T-helper 9 cell (primary cell): Measurements from ENCODE around the gene NEXMIF.
"Not testable (repeated sequence)": the region's sequence is repeated elsewhere in the genome, so short reads cannot be mapped to it uniquely, and the experiment has no call there.

Source experiments
- DNase-seq: peaks from one replicate; pipeline ENCODE4 v3.0.0-alpha.2; 2020
- total RNA-seq, 2 donors: gene quantifications; one replicate each; lab custom pipeline; 2026; lab: John Stamatoyannopoulos, UW

Gene NEXMIF
- 0.48 to 3.3 reads per million in 2 donors for total RNA-seq

GRCh38 chrX:74925225-74926088, at the start of gene NEXMIF:
Gene NEXMIF, minus strand, starts transcription at chrX:74925452.
- no peak for DNase-seq

- DNase-seq: not testable (repeated sequence)
These were observed 36.7 kb upstream of the NEXMIF start for GRCh38 chrX:74961962-74962361.

- no peak for DNase-seq
These were observed 24.5 kb upstream of the NEXMIF start for GRCh38 chrX:74949717-74950116.

- DNase-seq: no peak
These were observed 15.2 kb upstream of the NEXMIF start for GRCh38 chrX:74940414-74940813.

GRCh38 chrX:74931214-74931613, 6.0 kb upstream of the NEXMIF start:
- DNase-seq: no peak

- peak; percentile 1 for DNase-seq
These were observed 615 bp downstream of the NEXMIF start for GRCh38 chrX:74924449-74925224.

GRCh38 chrX:74923942-74924448, 1.3 kb downstream of the NEXMIF start:
- DNase-seq: no peak

- no peak for DNase-seq
These were observed 2.2 kb downstream of the NEXMIF start for GRCh38 chrX:74922922-74923543.

GRCh38 chrX:74911494-74911893, 13.8 kb downstream of the NEXMIF start:
- no peak for DNase-seq

GRCh38 chrX:74906417-74906816, 18.8 kb downstream of the NEXMIF start:
- no peak for DNase-seq

GRCh38 chrX:74902806-74903205, 22.4 kb downstream of the NEXMIF start:
- DNase-seq: no peak

GRCh38 chrX:74892561-74892960, 32.7 kb downstream of the NEXMIF start:
- DNase-seq: no peak

GRCh38 chrX:74890676-74891430, 34.4 kb downstream of the NEXMIF start:
- no peak for DNase-seq

GRCh38 chrX:74882383-74882782, 42.9 kb downstream of the NEXMIF start:
- DNase-seq: not testable (repeated sequence)

- DNase-seq: no peak
These were observed 59.5 kb downstream of the NEXMIF start for GRCh38 chrX:74865725-74866124.

- no peak for DNase-seq
These were observed 72.0 kb downstream of the NEXMIF start for GRCh38 chrX:74853255-74853654.

- DNase-seq: no peak
These were observed 89.7 kb downstream of the NEXMIF start for GRCh38 chrX:74835566-74835965.

GRCh38 chrX:74819797-74820196, 105.5 kb downstream of the NEXMIF start:
- not testable (repeated sequence) for DNase-seq

GRCh38 chrX:74814681-74815080, 110.6 kb downstream of the NEXMIF start:
- DNase-seq: no peak

GRCh38 chrX:74804574-74804973, 120.7 kb downstream of the NEXMIF start:
- DNase-seq: no peak

- DNase-seq: no peak
These were observed 125.2 kb downstream of the NEXMIF start for GRCh38 chrX:74800062-74800461.

- DNase-seq: no peak
These were observed 127.8 kb downstream of the NEXMIF start for GRCh38 chrX:74797338-74797887.
